IPS-18a (cell line): ENCODE measurements around the gene COL24A1.

Experiments used
- H3K27ac ChIP-seq: one replicate; pipeline ENCODE4 v1.5.1; 2013; ENCODE audit warnings: low read length
- H3K27me3 ChIP-seq: one replicate; pipeline ENCODE4 v1.6.1; 2013; ENCODE audit warnings: mild to moderate bottlenecking, low read length; ENCODE audit not compliant: control insufficient read depth, insufficient read depth
- H3K36me3 ChIP-seq: one replicate; pipeline ENCODE4 v1.6.1; 2013; ENCODE audit warnings: low read depth, low read length; ENCODE audit not compliant: control insufficient read depth
- H3K4me1 ChIP-seq: one replicate; pipeline ENCODE4 v1.6.1; 2013; ENCODE audit warnings: low read depth, low read length; ENCODE audit not compliant: control insufficient read depth
- H3K4me3 ChIP-seq: one replicate; pipeline ENCODE4 v1.5.1; 2013; ENCODE audit warnings: low read length
- H3K9ac ChIP-seq: one replicate; pipeline ENCODE4 v1.6.1; 2013; ENCODE audit warnings: mild to moderate bottlenecking, low read length, moderate library complexity
- H3K9me3 ChIP-seq: one replicate; pipeline ENCODE4 v1.6.1; 2013; ENCODE audit warnings: low read depth, low read length; ENCODE audit not compliant: control insufficient read depth

Gene COL24A1

GRCh38 chr1:86156566-86157455 is at the start of gene COL24A1:
TSS of gene COL24A1 (minus strand) at chr1:86156772. CDS start at chr1:86156396, 376 bp downstream.
- Histone ChIP-seq H3K36me3 (no peaks in the 10 kb centered on the region), H3K4me3 (peak within 1 kb of the TSS; percentile 68), H3K9ac (peak within 1 kb of the TSS; percentile 27), H3K27me3 (peaks cover 43% of the 10 kb centered on the region), H3K4me1 (peaks cover 9% of the 10 kb centered on the region), H3K9me3 (no peaks in the 10 kb centered on the region), H3K27ac (no peak within 1 kb of the TSS)

DNA sequence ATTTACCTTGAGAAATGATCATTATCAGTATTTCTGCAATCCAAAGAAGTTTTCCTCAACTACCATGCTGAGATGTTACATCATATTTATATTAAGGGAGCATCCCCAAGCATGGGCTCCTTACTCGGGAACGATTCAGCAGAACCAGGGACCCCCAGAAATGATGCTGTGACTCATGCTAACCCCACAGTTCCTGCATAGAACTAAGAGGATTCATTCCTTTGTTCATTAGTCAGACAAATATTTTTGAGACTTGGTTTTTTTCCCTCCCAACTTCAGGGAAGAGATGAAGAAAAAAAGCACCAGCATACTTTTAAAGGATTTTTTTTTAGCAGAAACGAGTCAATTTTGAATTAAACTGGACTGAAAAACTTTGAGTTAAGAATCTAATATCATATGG is 49.2 kb upstream of the COL24A1 start:
- H3K27ac ChIP-seq = no peak overlapping the region
- H3K27me3 ChIP-seq = no peaks in the 10 kb centered on the region
- no peak overlapping the region for H3K4me3 ChIP-seq
- H3K36me3 ChIP-seq = no peaks in the 10 kb centered on the region
- peaks cover 4% of the 10 kb centered on the region for H3K4me1 ChIP-seq
- no peak overlapping the region for H3K9ac ChIP-seq
- no peaks in the 10 kb centered on the region for H3K9me3 ChIP-seq

DNA sequence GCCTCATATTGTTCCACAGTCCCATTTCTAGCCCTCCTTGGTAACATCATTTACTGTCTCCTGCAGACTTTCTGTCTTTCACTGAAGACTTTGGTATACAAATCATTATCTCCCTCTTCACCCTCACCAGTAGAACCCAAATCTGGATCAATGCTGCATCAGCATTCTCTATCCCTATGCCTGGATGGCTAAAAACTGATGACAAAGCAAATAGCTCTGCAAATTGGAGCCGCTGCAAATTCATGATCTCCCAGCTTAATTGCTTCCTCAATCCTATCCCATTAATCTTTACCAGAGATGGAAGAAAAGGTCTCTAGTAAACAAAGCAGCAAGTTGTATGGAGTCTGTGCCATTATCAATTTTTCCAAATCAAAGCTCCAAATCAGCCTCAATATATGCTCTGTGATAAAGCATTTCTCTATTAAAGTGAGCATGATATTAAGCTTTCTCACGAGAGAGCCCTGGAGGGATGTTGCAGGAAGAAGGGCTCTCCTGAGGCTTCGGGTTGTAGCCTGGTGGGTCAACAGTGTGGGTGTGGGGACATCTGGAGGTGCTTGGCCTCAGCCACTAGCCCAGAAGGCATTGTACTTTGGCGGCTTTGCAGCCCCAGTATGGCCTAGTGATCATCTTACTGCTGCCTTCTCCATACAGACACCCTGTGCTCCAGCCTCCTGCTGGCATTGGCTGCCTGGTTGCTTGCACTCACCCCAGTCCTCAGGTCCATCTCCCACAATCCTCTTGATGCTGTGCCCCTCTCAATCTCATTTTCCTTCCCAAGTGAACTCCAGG is 46.2 kb upstream of the COL24A1 start:
- H3K27ac ChIP-seq = no peak overlapping the region
- H3K4me3 ChIP-seq = no peak overlapping the region
- H3K4me1 ChIP-seq = peaks cover 4% of the 10 kb centered on the region
- H3K36me3 ChIP-seq = no peaks in the 10 kb centered on the region
- H3K27me3 ChIP-seq = no peaks in the 10 kb centered on the region
- H3K9ac ChIP-seq = no peak overlapping the region
- H3K9me3 ChIP-seq = no peaks in the 10 kb centered on the region

- Histone ChIP-seq H3K27ac (no peak overlapping the region), H3K27me3 (no peaks in the 10 kb centered on the region), H3K4me1 (peaks cover 4% of the 10 kb centered on the region), H3K4me3 (no peak overlapping the region), H3K36me3 (no peaks in the 10 kb centered on the region), H3K9ac (no peak overlapping the region), H3K9me3 (no peaks in the 10 kb centered on the region)
Observed at GRCh38 chr1:86201311-86201710, 44.7 kb upstream of the COL24A1 start.

DNA sequence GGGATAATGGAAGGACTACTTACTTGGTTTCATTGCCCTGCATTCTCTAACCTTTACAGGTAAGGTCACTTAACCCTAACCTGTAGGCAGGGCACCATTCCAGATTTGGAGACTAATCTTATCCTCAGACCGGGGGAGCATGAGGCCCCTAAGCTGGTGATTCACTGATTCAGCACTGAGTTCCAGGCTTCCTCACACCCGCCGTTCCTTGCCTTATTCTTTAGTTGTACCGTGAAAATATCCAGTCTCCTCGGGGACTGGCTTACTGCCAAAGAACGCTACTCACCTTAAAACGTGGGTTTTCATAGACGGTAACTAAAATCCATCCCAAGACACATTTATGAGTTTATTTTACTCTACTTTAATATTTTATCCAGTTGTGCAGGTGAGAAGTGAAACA is 44.3 kb upstream of the COL24A1 start:
- Histone ChIP-seq H3K27ac (no peak overlapping the region), H3K4me1 (peaks cover 3% of the 10 kb centered on the region), H3K4me3 (no peak overlapping the region), H3K9ac (no peak overlapping the region), H3K36me3 (no peaks in the 10 kb centered on the region), H3K27me3 (no peaks in the 10 kb centered on the region), H3K9me3 (no peaks in the 10 kb centered on the region)

DNA sequence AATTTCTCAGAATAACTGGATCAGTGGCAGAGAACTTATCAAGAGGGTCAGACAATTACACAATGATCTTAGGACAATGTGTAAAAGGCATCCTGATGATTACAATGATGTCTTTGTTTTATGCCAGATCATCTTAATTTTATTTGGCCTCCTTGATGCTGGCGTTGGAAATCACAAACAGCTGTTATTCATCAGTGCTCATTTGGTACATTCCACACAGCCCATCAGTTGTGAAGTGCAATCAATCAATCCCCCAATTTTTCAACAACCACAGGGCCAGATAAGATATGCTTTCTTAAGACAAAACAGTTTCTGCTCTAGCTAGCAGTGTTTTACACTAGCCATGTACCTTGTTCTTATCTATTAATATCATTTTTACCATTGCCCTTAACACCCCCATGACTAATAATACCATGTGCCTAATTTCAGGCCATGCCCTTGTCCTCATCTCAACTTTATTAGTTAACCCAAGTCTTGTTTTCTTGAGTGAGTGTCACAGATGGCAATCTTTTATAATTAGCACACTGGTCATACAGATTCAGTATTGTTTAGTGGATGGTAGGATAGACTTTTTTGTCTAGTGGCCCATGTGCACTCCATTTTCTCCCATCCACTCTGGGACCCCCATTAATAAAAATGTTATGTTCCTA is 40.8 kb upstream of the COL24A1 start:
- Histone ChIP-seq H3K36me3 (no peaks in the 10 kb centered on the region), H3K4me1 (peaks cover 18% of the 10 kb centered on the region), H3K4me3 (no peak overlapping the region), H3K27me3 (no peaks in the 10 kb centered on the region), H3K9ac (no peak overlapping the region), H3K9me3 (no peaks in the 10 kb centered on the region), H3K27ac (no peak overlapping the region)

DNA sequence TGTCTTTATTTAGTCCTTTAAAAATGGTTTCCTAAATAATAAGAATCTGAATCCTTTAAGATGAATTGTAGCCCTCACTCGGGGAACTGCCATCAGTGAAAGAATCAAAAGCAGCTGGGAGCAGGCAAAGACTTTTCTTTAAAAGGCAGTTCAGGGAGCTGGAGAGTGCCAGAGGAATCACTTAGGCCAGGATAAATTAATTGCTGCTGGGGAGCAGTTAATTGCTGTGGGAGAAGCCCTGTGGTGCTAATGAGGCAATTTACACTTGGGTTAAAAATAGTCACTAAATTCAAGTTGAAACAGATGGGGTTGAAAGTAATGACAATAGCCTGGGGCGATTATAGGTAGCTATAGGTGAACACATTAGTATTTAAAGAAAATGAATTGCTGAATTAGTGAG is 38.7 kb upstream of the COL24A1 start:
- no peaks in the 10 kb centered on the region for H3K36me3 ChIP-seq
- no peaks in the 10 kb centered on the region for H3K9me3 ChIP-seq
- no peak overlapping the region for H3K27ac ChIP-seq
- H3K4me1 ChIP-seq = peaks cover 29% of the 10 kb centered on the region
- no peak overlapping the region for H3K9ac ChIP-seq
- H3K4me3 ChIP-seq = no peak overlapping the region
- no peaks in the 10 kb centered on the region for H3K27me3 ChIP-seq

DNA sequence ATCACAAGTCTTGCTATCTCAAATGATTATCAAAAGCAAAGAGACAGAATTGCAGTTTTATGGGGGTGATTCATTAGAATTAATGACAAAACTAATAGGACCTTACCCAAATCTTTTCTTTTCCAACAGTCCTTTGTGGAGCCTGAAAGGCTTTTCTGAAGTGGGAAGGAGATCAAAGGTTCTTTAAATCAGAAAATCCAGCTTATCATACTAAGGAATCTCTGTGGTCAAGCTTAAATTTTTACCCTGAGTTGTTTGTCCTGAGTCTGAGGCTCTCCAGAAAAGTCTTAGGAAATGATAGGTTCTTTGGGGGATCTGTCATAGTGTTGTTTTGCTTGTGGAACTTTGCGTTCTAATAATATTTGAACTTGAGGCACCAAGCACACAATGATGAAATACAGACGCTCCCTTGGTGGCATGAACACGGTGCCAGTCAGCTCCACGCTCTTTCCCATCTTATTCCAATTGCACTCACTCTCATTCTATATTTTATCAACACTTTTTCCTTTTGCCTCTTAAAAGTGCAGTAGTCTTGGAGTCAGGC is 38.0 kb upstream of the COL24A1 start:
- Histone ChIP-seq H3K27ac (no peak overlapping the region), H3K4me3 (no peak overlapping the region), H3K27me3 (no peaks in the 10 kb centered on the region), H3K9me3 (no peaks in the 10 kb centered on the region), H3K9ac (no peak overlapping the region), H3K4me1 (peaks cover 29% of the 10 kb centered on the region), H3K36me3 (no peaks in the 10 kb centered on the region)

- no peak overlapping the region for H3K27ac ChIP-seq
- H3K9me3 ChIP-seq = no peaks in the 10 kb centered on the region
- no peak overlapping the region for H3K9ac ChIP-seq
- no peak overlapping the region for H3K4me3 ChIP-seq
- H3K36me3 ChIP-seq = no peaks in the 10 kb centered on the region
- peaks cover 29% of the 10 kb centered on the region for H3K4me1 ChIP-seq
- no peaks in the 10 kb centered on the region for H3K27me3 ChIP-seq
Observed at GRCh38 chr1:86192417-86192816, 35.8 kb upstream of the COL24A1 start.

DNA sequence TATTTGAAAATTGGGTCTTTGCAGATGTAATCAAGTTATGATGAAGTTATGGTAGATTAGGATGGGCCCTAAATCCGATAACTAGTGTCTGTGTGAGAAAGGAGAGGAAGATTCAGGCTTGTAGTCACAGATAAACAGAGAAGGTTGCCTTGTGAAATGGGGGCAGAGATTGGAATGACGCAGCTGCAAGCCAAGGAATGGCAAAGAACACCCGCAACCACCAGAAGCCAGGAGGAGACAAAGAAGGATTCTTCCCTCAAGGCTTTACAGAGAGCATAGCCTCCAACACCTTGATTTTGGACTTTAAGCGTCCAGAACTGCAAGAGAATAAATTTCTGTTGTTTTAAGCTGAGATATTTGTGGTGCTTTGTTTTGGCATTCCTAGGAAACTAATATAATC is 35.4 kb upstream of the COL24A1 start:
- H3K4me1 ChIP-seq = peaks cover 29% of the 10 kb centered on the region
- H3K9me3 ChIP-seq = no peaks in the 10 kb centered on the region
- no peak overlapping the region for H3K9ac ChIP-seq
- H3K27me3 ChIP-seq = no peaks in the 10 kb centered on the region
- no peaks in the 10 kb centered on the region for H3K36me3 ChIP-seq
- H3K27ac ChIP-seq = no peak overlapping the region
- no peak overlapping the region for H3K4me3 ChIP-seq

DNA sequence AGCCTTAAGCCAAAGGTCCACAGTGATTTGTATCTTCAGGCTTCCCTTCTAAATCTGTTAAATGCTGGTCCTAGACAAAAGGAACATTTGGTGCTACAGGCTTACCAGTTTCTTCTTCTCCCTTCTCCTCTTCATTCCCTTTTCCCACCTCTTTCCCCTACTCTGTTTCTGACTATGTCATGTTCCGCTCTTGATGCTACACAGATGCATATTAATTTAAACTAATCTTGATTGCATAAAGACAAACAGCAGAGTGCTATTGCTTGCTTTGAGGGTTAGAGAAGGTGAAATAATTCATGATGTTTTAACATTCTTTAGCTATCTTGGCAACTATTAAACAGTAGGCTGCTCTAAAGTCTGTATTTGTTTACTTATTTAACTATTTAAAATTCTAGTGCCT is 34.3 kb upstream of the COL24A1 start:
- Histone ChIP-seq H3K4me3 (no peak overlapping the region), H3K27me3 (no peaks in the 10 kb centered on the region), H3K27ac (no peak overlapping the region), H3K36me3 (no peaks in the 10 kb centered on the region), H3K9ac (no peak overlapping the region), H3K9me3 (no peaks in the 10 kb centered on the region), H3K4me1 (peaks cover 26% of the 10 kb centered on the region)
